ENCODE data around the gene KANSL3.

Gene KANSL3

GRCh38 chr2:96608469-96609455 is 29.4 kb downstream of the KANSL3 start:
- no peak for DNase-seq (ENCODE audit: low read depth in 1 of 2, low spot score in 1 of 2)

GRCh38 chr2:96604104-96604503 is 34.0 kb downstream of the KANSL3 start:
- DNase-seq (ENCODE audit: low read depth in 1 of 2, low spot score in 1 of 2), result no peak

GRCh38 chr2:96602330-96602823 is 35.7 kb downstream of the KANSL3 start:
- DNase-seq (ENCODE audit: low read depth in 1 of 2, low spot score in 1 of 2), result no peak

DNA sequence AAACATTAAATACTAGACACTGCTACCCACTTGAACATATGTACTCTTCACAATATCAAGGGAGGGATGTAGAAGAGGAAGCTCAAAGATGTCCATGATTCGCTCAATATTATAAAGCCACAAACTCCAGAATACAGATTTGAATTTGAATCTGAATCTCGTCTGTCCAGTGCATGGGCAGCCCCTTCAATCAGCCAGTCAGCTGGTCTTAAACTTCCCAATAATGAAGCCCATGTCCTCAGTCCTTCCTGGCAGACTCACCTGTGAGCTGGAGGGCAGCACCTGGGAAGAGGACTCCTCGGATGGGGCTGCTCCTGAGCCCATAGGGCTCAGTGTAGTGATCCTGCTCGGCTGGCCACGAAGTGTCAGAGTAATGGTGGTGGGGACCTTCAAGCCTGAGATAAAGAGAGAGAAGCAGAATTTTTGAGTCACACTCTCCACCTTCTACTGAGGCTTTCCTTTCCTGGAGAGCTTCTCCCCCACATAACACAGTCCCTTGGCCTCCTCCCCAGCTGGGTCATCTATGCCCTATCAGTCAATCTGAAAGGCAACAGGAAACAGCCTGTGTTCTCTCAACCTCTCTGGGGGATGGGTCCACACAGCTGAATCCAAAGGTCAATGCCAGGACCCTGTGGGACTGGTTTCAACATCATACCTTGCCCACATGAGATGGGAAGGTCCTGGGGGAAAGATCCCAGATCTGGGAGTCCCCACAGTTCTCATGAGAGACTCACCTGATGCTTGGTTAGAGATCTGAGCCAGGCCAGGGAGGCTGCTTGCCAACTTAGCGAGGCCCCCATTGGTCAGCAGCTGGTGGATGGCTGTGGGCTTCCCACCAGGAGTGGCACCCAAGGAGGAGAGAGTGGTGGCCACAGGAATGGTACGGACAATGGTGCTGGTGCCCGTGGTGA is 36.5 kb downstream of the KANSL3 start:
- no peak for DNase-seq (ENCODE audit: low read depth in 1 of 2, low spot score in 1 of 2)

DNA sequence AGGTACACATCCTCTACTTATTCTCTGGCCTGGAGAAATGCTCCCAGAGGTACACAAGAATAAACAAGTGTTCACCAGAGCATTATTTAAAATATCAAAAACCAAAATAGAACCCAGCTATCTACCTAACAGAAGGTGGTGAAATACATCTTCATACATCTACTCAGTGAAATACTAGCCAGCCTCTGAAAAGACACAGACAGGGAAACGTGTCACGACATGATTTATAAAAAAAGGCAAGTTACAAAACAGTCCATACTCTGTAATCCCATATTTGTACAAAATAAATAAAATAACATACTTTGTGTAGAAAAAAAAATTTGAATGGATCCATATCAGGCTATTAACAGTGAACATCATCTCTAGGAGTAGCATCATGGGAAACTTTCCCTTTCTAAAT is 38.2 kb downstream of the KANSL3 start:
- DNase-seq (ENCODE audit: low read depth in 1 of 2, low spot score in 1 of 2), result no peak

- no peak for DNase-seq (ENCODE audit: low read depth in 1 of 2, low spot score in 1 of 2)
Measured at GRCh38 chr2:96596596-96596995, 41.5 kb downstream of the KANSL3 start.

GRCh38 chr2:96594691-96595152 is 43.4 kb downstream of the KANSL3 start:
- DNase-seq (ENCODE audit: low read depth in 1 of 2, low spot score in 1 of 2), result no peak

DNA sequence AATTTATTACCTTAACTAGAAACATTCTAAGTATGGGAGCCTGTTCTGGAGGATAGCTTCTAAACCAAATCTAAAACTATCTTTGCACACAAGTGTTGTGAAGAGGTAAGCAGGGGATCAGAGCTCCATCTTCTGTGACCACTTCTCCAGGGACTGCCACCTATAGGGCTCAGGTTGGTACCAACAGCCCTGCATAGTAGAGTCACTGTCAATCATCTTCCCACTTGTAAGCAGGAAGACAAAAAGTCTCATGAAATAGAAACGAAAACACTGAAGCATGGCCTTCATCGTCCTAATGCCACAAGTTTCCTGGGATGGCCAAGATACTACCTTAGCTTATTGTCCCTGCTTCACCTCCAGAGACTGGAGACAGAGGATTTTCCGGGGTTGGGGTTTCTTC is 43.8 kb downstream of the KANSL3 start:
- no peak for DNase-seq (ENCODE audit: low read depth in 1 of 2, low spot score in 1 of 2)

DNA sequence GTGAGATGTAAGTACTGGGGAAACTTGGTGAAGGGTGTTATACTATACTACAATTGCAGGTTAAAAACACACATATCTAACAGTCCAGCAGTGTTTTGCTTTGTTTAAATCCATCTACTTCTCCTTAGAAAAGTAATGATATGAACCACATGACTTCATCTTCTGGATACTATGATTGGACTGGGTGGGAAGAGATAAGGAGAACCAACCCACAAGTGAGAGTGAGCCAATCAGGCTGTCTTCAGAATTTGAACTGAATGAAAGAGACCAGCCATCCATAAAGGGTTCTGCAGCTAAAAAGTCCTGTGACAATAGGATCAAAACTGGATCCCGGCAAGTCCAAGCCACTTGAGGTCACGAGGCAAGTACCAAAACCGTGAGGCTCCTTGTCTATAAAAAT is 46.6 kb downstream of the KANSL3 start:
- DNase-seq (ENCODE audit: low read depth in 1 of 2, low spot score in 1 of 2), result no peak

DNA sequence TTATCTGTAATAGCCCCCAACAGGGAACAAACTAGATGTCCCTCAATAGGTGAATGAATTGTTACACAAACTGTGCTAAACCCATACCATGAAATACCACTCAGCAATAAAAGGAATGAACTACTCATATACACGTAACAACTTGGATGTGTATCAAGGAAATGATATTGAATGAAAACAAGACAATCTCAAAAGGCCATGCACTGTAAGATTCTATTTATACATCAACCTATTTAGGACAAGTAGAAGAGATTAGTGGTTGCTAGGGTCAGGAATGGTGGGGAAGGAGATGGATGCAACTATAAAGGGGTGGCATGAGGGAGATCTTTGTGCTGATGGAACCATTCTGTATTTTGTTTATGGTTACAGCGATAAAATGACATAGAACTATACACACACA is 47.1 kb downstream of the KANSL3 start:
- DNase-seq (ENCODE audit: low read depth in 1 of 2, low spot score in 1 of 2), result no peak

DNA sequence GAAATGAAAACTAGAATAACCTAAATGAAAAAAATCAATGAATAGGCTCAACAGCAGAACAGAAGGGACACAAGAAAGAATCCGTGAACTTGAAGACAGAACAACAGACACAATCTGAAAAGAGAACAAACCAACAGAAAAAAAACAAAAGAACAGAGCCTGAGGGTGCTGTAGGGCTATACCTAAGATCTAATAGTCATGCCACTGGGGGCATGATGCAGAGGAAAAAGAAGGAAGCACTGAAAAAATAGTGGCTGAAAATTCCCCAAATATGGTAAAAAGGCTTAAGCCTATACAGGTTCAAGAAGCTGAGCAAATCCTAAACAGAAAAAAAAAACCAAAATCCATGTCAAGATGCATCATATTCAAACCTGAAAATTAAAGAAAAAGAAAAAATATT is 50.3 kb downstream of the KANSL3 start:
- no peak for DNase-seq (ENCODE audit: low read depth in 1 of 2, low spot score in 1 of 2)

- DNase-seq (ENCODE audit: low read depth in 1 of 2, low spot score in 1 of 2), result no peak
Measured at GRCh38 chr2:96584017-96584416, 54.1 kb downstream of the KANSL3 start.

- no peak for DNase-seq (ENCODE audit: low read depth in 1 of 2, low spot score in 1 of 2)
Measured at GRCh38 chr2:96580771-96581170, 57.3 kb downstream of the KANSL3 start.

- no peak for DNase-seq (ENCODE audit: low read depth in 1 of 2, low spot score in 1 of 2)
Measured at GRCh38 chr2:96579422-96579821, 58.7 kb downstream of the KANSL3 start.

GRCh38 chr2:96578731-96579130 is 59.4 kb downstream of the KANSL3 start:
- DNase-seq (ENCODE audit: low read depth in 1 of 2, low spot score in 1 of 2), result no peak

- DNase-seq (ENCODE audit: low read depth in 1 of 2, low spot score in 1 of 2), result no peak
Measured at GRCh38 chr2:96577501-96577900, 60.6 kb downstream of the KANSL3 start.

DNA sequence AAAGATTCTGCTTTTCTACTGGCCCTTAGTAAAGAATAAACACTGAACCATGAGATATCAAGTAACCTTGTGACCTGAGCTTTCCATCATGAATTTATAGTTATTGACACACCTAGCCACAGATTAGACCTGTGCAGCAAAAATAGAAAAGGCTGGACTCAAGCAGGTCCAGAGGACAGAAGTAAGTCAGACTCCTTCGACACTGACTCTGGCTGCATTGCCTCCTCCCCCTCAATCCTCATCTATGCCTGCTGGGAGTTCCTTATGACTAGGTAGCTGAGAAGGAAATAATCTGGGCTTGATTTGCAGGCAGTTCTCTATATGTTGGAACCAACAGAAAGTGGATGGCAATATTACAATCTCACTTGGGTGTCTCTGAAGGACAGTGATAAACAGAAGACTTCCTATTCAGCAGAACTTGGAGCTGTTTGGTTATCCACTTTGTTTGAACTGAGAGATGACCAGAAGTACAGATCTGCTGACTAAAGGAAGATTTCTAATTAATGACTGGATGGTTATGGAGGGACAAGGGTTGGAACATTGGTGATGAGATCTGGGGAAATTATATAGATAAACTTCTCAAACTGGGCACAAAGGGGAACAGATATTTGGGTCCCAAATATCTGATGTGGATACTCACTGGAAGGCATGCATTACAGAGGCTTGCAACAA is 62.2 kb downstream of the KANSL3 start:
- DNase-seq (ENCODE audit: low read depth in 1 of 2, low spot score in 1 of 2), result no peak

DNA sequence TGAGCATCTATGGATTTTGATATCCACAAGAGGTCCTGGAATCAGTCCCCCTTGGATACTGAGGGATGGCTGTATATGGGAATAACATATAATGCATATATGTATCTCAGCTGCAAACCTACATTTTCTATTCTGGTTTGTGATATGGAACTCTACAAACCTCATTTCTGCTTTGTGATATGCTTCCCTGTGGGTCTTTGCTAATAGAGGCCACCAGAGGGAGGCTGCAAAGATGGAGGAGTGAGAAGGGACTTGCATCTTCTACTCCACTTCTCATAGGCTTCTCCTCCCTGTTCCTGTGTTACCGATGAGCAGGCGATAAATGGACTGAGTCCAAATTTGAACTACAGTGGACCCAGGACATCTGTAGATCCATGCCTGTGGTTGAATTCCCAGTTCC is 63.7 kb downstream of the KANSL3 start:
- DNase-seq (ENCODE audit: low read depth in 1 of 2, low spot score in 1 of 2), result no peak

DNA sequence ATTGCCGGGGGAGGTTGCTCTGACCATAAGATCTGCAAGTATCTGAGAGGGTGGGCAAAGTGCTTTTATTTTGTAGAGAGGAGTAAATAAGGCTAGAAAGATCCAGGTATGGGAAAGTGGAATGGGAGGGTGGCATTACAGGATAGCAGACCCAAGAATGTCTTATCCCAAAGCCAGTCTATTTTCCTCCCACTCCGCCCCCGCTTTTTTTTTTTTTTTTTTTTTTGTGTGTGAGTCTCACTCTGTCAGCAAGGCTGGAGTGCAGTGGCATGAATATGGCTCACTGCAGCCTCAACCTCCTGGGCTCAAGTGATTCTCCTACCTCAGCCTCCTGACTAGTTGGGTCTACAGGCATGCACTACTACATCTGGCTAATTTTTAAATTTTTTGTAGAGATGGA is 70.0 kb downstream of the KANSL3 start:
- no peak for DNase-seq (ENCODE audit: low read depth in 1 of 2, low spot score in 1 of 2)

- no peak for DNase-seq (ENCODE audit: low read depth in 1 of 2, low spot score in 1 of 2)
Measured at GRCh38 chr2:96565111-96565510, 73.0 kb downstream of the KANSL3 start.

GRCh38 chr2:96564563-96564962 is 73.5 kb downstream of the KANSL3 start:
- DNase-seq (ENCODE audit: low read depth in 1 of 2, low spot score in 1 of 2), result no peak

Data from activated CD4-positive, alpha-beta T cell treated with anti-CD3 and anti-CD28 coated beads, Interleukin-2, amount 50 U/mL, for 24 hours (primary cell).